ENCODE results near the gene MX2.

- TF ChIP-seq CTCF (IDR thresholded peaks at IDR 0.05; ENCODE audit: low read depth, low read length) (no peak), EZH2phosphoT487 (IDR thresholded peaks at IDR 0.05; ENCODE audit: low read depth) (no peak)
Measured at GRCh38 chr21:41453198-41453597, 91.4 kb downstream of the MX2 start.
